ENCODE measurements around the gene SCIN. TPM values are rescaled to one million over a fixed set of nuclear protein-coding genes. Genes with fewer than 3 reads are reported as not detected.
A peak's percentile ranks its signal among the peaks of the same experiment; 100 is the strongest.
"Not testable (repeated sequence)": the region's sequence is repeated elsewhere in the genome, so short reads cannot be mapped to it uniquely, and the experiment has no call there.

SCIN gene
- total and polyA plus RNA-seq, 2 experiments from 2014 or later: 0.32 to 0.64 TPM

DNA sequence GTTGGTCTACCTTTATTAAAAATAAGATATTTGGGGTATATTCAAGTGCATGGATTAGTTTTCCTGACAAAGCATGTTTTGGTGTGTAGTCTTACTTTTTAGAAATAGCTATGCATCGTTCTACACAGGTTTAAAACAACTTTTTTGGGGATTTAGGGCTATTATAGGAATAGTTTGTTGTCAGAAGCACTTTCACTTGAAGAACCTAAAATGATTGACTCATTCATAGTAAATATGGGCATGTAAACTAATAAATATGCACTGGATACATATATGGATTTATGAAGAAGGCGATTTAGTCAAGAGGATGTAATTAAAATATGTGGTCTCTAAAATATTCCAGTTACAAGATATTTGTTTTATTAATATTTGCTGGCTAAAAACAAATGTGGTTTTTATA, 118.9 kb downstream of the SCIN start:
- Histone ChIP-seq H3K4me3 (peak overlapping the region; percentile 36), H3K27ac (no peak overlapping the region), H3K4me1 (ENCODE audit: insufficient read depth) (peaks cover 20% of the 10 kb centered on the region), H3K9me2 (ENCODE audit: insufficient read depth) (no peaks in the 10 kb centered on the region), H4K20me1 (ENCODE audit: insufficient read depth) (no peaks in the 10 kb centered on the region), H3K4me2 (ENCODE audit: unreplicated experiment) (peak overlapping the region; percentile 63), H3K36me3 (ENCODE audit: low read depth) (no peaks in the 10 kb centered on the region), H3K79me2 (ENCODE audit: insufficient read depth) (peaks cover 47% of the 10 kb centered on the region), H3K9me3 (ENCODE audit: low read depth) (no peaks in the 10 kb centered on the region), H3K27me3 (replicated peaks; ENCODE audit: insufficient read depth) (no peaks in the 10 kb centered on the region), H2AFZ (no peak overlapping the region), H3K9ac (no peak overlapping the region), H3F3A (ENCODE audit: insufficient read depth) (peaks cover 9% of the 10 kb centered on the region)
- in situ Hi-C loops (cut with MboI): no loop called here
- WGBS, 2 experiments (ENCODE audit: low coverage in 1 of 2, low lambda C conversion rate in 2 of 2, missing lambda C conversion rate in 2 of 2): 75 to 77% methylated on average over 2 of the region's 2 CpGs
- TF ChIP-seq EZH2phosphoT487 (IDR thresholded peaks at IDR 0.05; ENCODE audit: insufficient read depth, low read depth) (no peak), EZH2 (IDR thresholded peaks at IDR 0.05; ENCODE audit: insufficient read depth, poor library complexity, severe bottlenecking) (no peak)
- DNase-seq: no peak

DNA sequence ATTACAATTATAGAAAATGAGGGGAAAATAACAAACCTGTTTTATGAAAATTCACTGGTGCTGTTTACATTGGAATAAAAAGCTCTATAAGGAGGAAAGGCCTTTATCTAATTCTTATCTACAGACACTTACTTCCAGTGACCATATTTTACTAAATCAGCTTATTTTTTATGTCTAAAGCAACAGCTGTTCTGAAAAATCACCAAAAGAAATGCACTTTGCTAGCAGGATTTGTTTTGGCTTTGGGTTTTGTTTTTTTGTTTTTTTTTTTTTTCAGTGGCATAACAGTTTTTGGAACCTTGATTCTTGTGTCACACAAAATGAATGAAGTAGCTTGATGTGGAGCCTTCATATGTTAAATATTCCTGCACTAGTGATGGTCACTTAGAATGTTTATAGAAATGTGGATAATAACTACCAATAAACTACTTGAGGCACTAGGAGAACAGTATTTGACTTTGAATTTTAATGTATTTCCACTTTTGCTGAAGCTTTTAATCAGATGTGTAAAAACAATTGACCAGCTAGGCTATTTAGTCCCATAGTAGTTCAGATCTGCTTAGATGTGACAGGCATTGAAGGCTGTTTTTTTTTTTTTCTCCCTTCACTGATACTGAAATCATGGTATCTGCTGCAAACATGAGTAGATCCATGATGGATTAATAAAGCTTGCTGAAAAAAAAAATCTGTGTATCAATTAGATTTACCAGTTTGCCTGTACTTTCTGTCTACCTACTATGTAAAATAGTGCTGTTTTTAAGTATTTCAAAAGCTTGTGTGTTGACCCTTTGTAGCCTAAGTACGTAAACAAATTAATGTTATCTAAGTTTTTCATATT, 119.7 kb downstream of the SCIN start:
- H3K36me3 ChIP-seq (ENCODE audit: low read depth): no peaks in the 10 kb centered on the region
- no peak for DNase-seq
- peaks cover 47% of the 10 kb centered on the region for H3K79me2 ChIP-seq (ENCODE audit: insufficient read depth)
- no peaks in the 10 kb centered on the region for H3K9me2 ChIP-seq (ENCODE audit: insufficient read depth)
- 96 to 98% methylated on average over 1 of the region's 1 CpG for WGBS, 2 experiments (ENCODE audit: low coverage in 1 of 2, low lambda C conversion rate in 2 of 2, missing lambda C conversion rate in 2 of 2)
- H3K9ac ChIP-seq: no peak overlapping the region
- no peak for TF ChIP-seq EZH2phosphoT487 (IDR thresholded peaks at IDR 0.05; ENCODE audit: insufficient read depth, low read depth)
- TF ChIP-seq EZH2 (IDR thresholded peaks at IDR 0.05; ENCODE audit: insufficient read depth, poor library complexity, severe bottlenecking): no peak
- peaks cover 9% of the 10 kb centered on the region for H3F3A ChIP-seq (ENCODE audit: insufficient read depth)
- H3K4me2 ChIP-seq (ENCODE audit: unreplicated experiment): peak overlapping the region; percentile 63
- H3K9me3 ChIP-seq (ENCODE audit: low read depth): no peaks in the 10 kb centered on the region
- H2AFZ ChIP-seq: no peak overlapping the region
- H3K27ac ChIP-seq: no peak overlapping the region
- peaks cover 20% of the 10 kb centered on the region for H3K4me1 ChIP-seq (ENCODE audit: insufficient read depth)
- in situ Hi-C loops (cut with MboI): no loop called here
- H4K20me1 ChIP-seq (ENCODE audit: insufficient read depth): no peaks in the 10 kb centered on the region
- no peaks in the 10 kb centered on the region for H3K27me3 ChIP-seq (replicated peaks; ENCODE audit: insufficient read depth)
- peak overlapping the region; percentile 36 for H3K4me3 ChIP-seq

DNA sequence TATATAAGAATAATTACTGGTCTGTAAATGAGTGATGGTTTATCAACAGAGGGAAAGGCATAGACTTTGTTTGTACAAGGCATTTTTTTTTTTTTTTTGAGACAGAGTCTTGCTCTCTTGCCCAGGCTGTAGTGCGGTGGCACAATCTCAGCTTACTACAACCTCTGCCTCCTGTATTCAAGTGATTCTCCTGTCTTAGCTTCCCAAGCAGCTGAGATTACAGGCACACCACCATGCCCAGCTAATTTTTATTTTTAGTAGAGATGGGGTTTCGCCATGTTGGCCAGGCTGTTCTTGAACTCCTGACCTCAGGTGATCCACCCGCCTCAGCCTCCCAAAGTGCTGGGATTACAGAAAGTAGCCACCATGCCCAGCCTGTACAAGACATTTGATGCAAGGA, 120.9 kb downstream of the SCIN start:
- H4K20me1 ChIP-seq (ENCODE audit: insufficient read depth); H3K9me2 ChIP-seq (ENCODE audit: insufficient read depth); H3K27ac ChIP-seq; DNase-seq; H3K4me2 ChIP-seq (ENCODE audit: unreplicated experiment); H3K27me3 ChIP-seq (replicated peaks; ENCODE audit: insufficient read depth); H3K9ac ChIP-seq; H3K9me3 ChIP-seq (ENCODE audit: low read depth); H3K36me3 ChIP-seq (ENCODE audit: low read depth); in situ Hi-C loops (cut with MboI); H3K4me3 ChIP-seq; H2AFZ ChIP-seq; H3F3A ChIP-seq (ENCODE audit: insufficient read depth): not testable (repeated sequence)
- Histone ChIP-seq H3K4me1 (ENCODE audit: insufficient read depth) (peaks cover 20% of the 10 kb centered on the region), H3K79me2 (ENCODE audit: insufficient read depth) (peaks cover 47% of the 10 kb centered on the region)
- 96 to 100% methylated on average over 3 of the region's 3 CpGs for WGBS, 2 experiments (ENCODE audit: low coverage in 1 of 2, low lambda C conversion rate in 2 of 2, missing lambda C conversion rate in 2 of 2)

DNA sequence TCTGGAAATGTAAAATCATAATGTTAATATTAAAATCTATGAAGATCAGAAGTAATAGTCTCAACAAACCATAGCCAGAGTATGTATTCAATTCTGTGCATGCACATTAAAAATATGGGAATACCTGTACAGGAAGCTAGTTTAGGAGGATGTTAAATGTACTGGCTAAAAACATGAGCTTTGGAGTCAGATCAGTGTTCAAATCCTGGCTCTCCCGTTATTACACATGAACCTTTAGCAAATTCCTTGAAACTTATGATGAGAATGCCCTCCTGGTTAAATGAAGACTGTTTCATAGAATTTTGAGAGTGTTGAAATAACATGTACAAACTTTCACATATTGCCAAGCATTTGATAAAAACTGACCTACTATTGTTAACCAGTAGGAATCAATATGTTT, 121.5 kb downstream of the SCIN start:
- Histone ChIP-seq H3K4me3 (no peak overlapping the region), H3K9me2 (ENCODE audit: insufficient read depth) (no peaks in the 10 kb centered on the region), H3K9ac (no peak overlapping the region), H3F3A (ENCODE audit: insufficient read depth) (no peaks in the 10 kb centered on the region), H3K79me2 (ENCODE audit: insufficient read depth) (peaks cover 47% of the 10 kb centered on the region), H3K27ac (no peak overlapping the region), H3K4me1 (ENCODE audit: insufficient read depth) (peaks cover 20% of the 10 kb centered on the region), H3K36me3 (ENCODE audit: low read depth) (no peaks in the 10 kb centered on the region), H3K9me3 (ENCODE audit: low read depth) (no peaks in the 10 kb centered on the region), H2AFZ (no peak overlapping the region), H4K20me1 (ENCODE audit: insufficient read depth) (no peaks in the 10 kb centered on the region), H3K4me2 (ENCODE audit: unreplicated experiment) (no peak overlapping the region), H3K27me3 (replicated peaks; ENCODE audit: insufficient read depth) (no peaks in the 10 kb centered on the region)
- TF ChIP-seq EZH2phosphoT487 (IDR thresholded peaks at IDR 0.05; ENCODE audit: insufficient read depth, low read depth) (no peak), EZH2 (IDR thresholded peaks at IDR 0.05; ENCODE audit: insufficient read depth, poor library complexity, severe bottlenecking) (no peak)
- whole genome bisulfite sequencing, 2 experiments (ENCODE audit: low coverage in 1 of 2, low lambda C conversion rate in 2 of 2, missing lambda C conversion rate in 2 of 2): 95 to 100% methylated on average over 1 of the region's 1 CpG
- in situ Hi-C loops (cut with MboI): no loop called here
- no peak for DNase-seq
